GM10266 (cell line): ENCODE data around the gene DNAH8.
A peak's percentile ranks its signal among the peaks of the same experiment; 100 is the strongest.
"Not testable (repeated sequence)": the region's sequence is repeated elsewhere in the genome, so short reads cannot be mapped to it uniquely, and the experiment has no call there.

Source experiments
- DNase-seq: peaks from one replicate; pipeline ENCODE4 v3.0.0; 2012; ENCODE audit errors: extremely low spot score
- CTCF ChIP-seq: IDR thresholded peaks from 2 replicates; pipeline ENCODE4 v1.5.1; 2012; ENCODE audit warnings: mild to moderate bottlenecking, low read depth; ENCODE audit not compliant: control insufficient read depth, insufficient read depth; ENCODE audit errors: missing control alignments

Gene DNAH8

DNA sequence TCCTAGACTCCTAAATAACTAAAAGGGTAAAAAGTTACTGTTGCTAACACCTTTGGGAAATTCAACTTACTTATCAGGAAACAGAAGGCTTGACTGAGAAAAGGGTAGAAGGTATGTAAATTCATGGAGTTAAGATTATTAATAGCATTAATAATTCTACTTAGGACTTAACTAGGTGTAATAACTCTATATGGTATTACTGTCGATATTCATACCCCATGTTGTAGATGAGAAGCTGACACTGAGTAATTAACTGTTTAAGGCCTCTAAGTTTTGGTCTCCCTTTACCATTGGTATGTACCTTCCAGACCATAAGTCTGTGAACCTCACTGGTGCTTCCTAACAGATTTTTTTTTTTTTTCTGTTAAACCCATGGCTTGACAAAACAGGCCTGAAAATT, 27.6 kb upstream of the DNAH8 start:
- no peak for DNase-seq
- TF ChIP-seq CTCF = no peak

DNA sequence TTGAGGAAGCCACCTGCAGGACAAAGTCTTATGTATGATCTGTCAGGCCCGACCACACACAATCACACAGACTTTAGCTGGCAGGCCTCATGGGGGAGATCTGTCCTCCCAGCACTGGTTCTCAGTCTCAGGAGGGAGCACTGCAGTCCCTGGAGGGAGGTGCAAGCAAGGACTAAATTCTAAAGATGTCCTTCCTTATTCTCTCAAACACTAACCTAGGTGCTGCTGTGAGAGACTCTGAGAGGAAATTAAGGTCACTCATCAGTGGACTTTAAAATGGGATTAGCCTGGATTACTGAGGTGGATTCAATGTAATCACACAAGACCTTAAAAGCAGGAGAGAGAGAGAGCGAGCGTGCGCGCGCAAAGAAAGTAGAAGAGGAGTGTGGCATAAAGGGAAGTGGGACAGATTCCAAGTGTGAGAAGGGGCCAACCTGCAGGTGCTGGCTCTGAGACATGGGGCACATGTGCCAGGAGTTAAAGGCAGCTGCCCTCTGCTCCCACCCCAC, 26.5 kb upstream of the DNAH8 start:
- peak; percentile 29 for TF ChIP-seq CTCF

GRCh38 chr6:38695227-38695900, 19.7 kb upstream of the DNAH8 start:
- DNase-seq = no peak
- TF ChIP-seq CTCF = no peak

More for the DNA sequence above, 26.5 kb upstream of the DNAH8 start:
- DNase-seq = no peak

- no peak for DNase-seq
- TF ChIP-seq CTCF = no peak
These were observed 19.2 kb upstream of the DNAH8 start for GRCh38 chr6:38695933-38696332.

GRCh38 chr6:38696345-38696744, 18.8 kb upstream of the DNAH8 start:
- TF ChIP-seq CTCF = no peak
- no peak for DNase-seq

GRCh38 chr6:38697846-38698245, 17.3 kb upstream of the DNAH8 start:
- no peak for TF ChIP-seq CTCF
- no peak for DNase-seq

DNA sequence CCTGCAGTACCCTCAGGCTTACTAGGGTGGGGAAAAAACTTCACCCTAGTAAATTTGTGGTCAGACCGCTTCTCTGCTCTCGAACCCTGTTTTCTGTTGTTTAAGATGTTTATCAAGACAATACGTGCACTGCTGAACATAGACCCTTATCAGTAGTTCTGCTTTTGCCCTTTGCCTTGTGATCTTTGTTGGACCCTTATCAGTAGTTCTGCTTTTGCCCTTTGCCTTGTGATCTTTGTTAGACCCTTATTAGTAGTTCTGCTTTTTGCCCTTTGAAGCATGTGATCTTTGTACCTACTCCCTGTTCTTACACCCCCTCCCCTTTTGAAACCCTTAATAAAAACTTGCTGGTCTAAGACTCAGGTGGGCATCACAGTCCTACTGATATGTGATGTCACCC, 15.4 kb upstream of the DNAH8 start:
- not testable (repeated sequence) for DNase-seq

GRCh38 chr6:38701551-38701950, 13.6 kb upstream of the DNAH8 start:
- no peak for TF ChIP-seq CTCF
- DNase-seq = no peak
